ENCODE data around the gene NCF4.

NCF4 gene

GRCh38 chr22:36911887-36912661 lies 51.3 kb downstream of the NCF4 start (continued):
- no peak for TF ChIP-seq ZFP30 (CRISPR knock-in tag; IDR thresholded peaks at IDR 0.05)
- TF ChIP-seq ZC3H10 (CRISPR knock-in tag; IDR thresholded peaks at IDR 0.05): no peak
- no peak for TF ChIP-seq POU6F1 (CRISPR knock-in tag; IDR thresholded peaks at IDR 0.05; ENCODE audit: borderline replicate concordance, low read depth)

- TF ChIP-seq TOX (CRISPR knock-in tag; IDR thresholded peaks at IDR 0.05; ENCODE audit: borderline replicate concordance) (no peak), ZFP30 (CRISPR knock-in tag; IDR thresholded peaks at IDR 0.05) (no peak), RARB (CRISPR knock-in tag; IDR thresholded peaks at IDR 0.05) (no peak), CSDC2 (CRISPR knock-in tag; IDR thresholded peaks at IDR 0.05) (no peak), PPARA (CRISPR knock-in tag; IDR thresholded peaks at IDR 0.05; ENCODE audit: borderline replicate concordance) (no peak), ZC3H10 (CRISPR knock-in tag; IDR thresholded peaks at IDR 0.05) (no peak), ESRRG (CRISPR knock-in tag; IDR thresholded peaks at IDR 0.05) (no peak), ISL1 (CRISPR knock-in tag; IDR thresholded peaks at IDR 0.05) (no peak), TCF4 (CRISPR knock-in tag; IDR thresholded peaks at IDR 0.05; ENCODE audit: borderline replicate concordance) (no peak), ZNF8 (CRISPR knock-in tag; IDR thresholded peaks at IDR 0.05) (no peak), TSHZ2 (CRISPR knock-in tag; IDR thresholded peaks at IDR 0.05) (no peak), CSRNP3 (CRISPR knock-in tag; IDR thresholded peaks at IDR 0.05) (no peak), BACH2 (CRISPR knock-in tag; IDR thresholded peaks at IDR 0.05; ENCODE audit: borderline replicate concordance) (no peak), OSR1 (CRISPR knock-in tag; IDR thresholded peaks at IDR 0.05) (no peak), ZNF565 (CRISPR knock-in tag; conservative IDR thresholded peaks at IDR 0.05; ENCODE audit: low read depth) (no peak), POU6F1 (CRISPR knock-in tag; IDR thresholded peaks at IDR 0.05; ENCODE audit: borderline replicate concordance, low read depth) (no peak)
These were observed 52.1 kb downstream of the NCF4 start for GRCh38 chr22:36912694-36913426.

GRCh38 chr22:36913427-36914389 lies 52.9 kb downstream of the NCF4 start, which contains the start of gene CSF2RB:
Gene CSF2RB, plus strand, starts transcription at chr22:36913628. Its CDS starts 8,580 bp downstream, at chr22:36922208.
- no peak for TF ChIP-seq POU6F1 (CRISPR knock-in tag; IDR thresholded peaks at IDR 0.05; ENCODE audit: borderline replicate concordance, low read depth)
- no peak for TF ChIP-seq CSDC2 (CRISPR knock-in tag; IDR thresholded peaks at IDR 0.05)
- no peak for TF ChIP-seq TSHZ2 (CRISPR knock-in tag; IDR thresholded peaks at IDR 0.05)
- no peak for ATAC-seq

More at GRCh38 chr22:36912694-36913426, 52.1 kb downstream of the NCF4 start:
- ATAC-seq: no peak
